ENCODE data around the gene FANCC.

GRCh38 chr9:95094002-95094401 lies 223.5 kb downstream of the FANCC start:
- no peak for TF ChIP-seq POLR2A (IDR thresholded peaks at IDR 0.05)
- TF ChIP-seq, protein P1, sequence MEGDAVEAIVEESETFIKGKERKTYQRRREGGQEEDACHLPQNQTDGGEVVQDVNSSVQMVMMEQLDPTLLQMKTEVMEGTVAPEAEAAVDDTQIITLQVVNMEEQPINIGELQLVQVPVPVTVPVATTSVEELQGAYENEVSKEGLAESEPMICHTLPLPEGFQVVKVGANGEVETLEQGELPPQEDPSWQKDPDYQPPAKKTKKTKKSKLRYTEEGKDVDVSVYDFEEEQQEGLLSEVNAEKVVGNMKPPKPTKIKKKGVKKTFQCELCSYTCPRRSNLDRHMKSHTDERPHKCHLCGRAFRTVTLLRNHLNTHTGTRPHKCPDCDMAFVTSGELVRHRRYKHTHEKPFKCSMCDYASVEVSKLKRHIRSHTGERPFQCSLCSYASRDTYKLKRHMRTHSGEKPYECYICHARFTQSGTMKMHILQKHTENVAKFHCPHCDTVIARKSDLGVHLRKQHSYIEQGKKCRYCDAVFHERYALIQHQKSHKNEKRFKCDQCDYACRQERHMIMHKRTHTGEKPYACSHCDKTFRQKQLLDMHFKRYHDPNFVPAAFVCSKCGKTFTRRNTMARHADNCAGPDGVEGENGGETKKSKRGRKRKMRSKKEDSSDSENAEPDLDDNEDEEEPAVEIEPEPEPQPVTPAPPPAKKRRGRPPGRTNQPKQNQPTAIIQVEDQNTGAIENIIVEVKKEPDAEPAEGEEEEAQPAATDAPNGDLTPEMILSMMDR (IDR thresholded peaks at IDR 0.05): no peak

Data from body of pancreas (tissue), 4 donors.